ENCODE results near the gene MBD3L5.

GRCh38 chr19:7072541-7072940 is 42.2 kb downstream of the MBD3L5 start:
- TF ChIP-seq CTCF (IDR thresholded peaks at IDR 0.05) (no peak), POLR2A (IDR thresholded peaks at IDR 0.05) (no peak), POLR2AphosphoS5 (IDR thresholded peaks at IDR 0.05) (no peak), EP300 (IDR thresholded peaks at IDR 0.05) (no peak)
